Adrenal gland (tissue), 12 donors: ENCODE results near the gene UNC119B. TPM values are rescaled to one million over a fixed set of nuclear protein-coding genes. Genes with fewer than 3 reads are reported as not detected.

Experiments used
- DNase-seq, 7 donors: peaks; one replicate each; pipeline ENCODE4 v3.0.0-alpha.2; 2019 to 2020
- H3K27ac ChIP-seq, 5 donors: fragments of 200-600 bp; sonication (generic) in 4 of 5; 1 replicate in 3 of 5; 2 replicates in 2 of 5; pipeline versions ENCODE4 v1.5.1 to v1.8.0; 2016 to 2020; ENCODE audit warnings: mild to moderate bottlenecking in 1 of 5
- H3K27me3 ChIP-seq: fragments of 200-600 bp; 2 replicates; pipeline ENCODE4 v1.8.0; 2021
- H3K36me3 ChIP-seq, 2 donors: fragments of 200-600 bp; replicated peaks in 1 of 2; 1 replicate in 1 of 2; 2 replicates in 1 of 2; pipeline versions ENCODE4 v1.5.1 to v1.8.0; 2018 to 2022
- H3K4me1 ChIP-seq, 2 donors: fragments of 200-600 bp; replicated peaks in 1 of 2; 1 replicate in 1 of 2; 2 replicates in 1 of 2; pipeline versions ENCODE4 v1.5.1 to v1.8.0; 2018 to 2021
- H3K4me3 ChIP-seq, 4 donors: fragments of 200-600 bp; sonication (generic) in 3 of 4; one replicate each; pipeline ENCODE4 v1.5.1; 2016 to 2018
- H3K9me3 ChIP-seq, 3 donors: fragments of 200-600 bp; sonication (generic) in 1 of 3; replicated peaks in 1 of 3; 1 replicate in 2 of 3; 2 replicates in 1 of 3; pipeline versions ENCODE4 v1.5.1 to v1.8.0; 2016 to 2021
- POLR2A ChIP-seq, 2 donors: fragments of 450-650 bp; IDR thresholded peaks; one replicate each; pipeline ENCODE4 v1.6.1; 2017; ENCODE audit warnings: antibody characterized with exemption in 2 of 2, mild to moderate bottlenecking in 2 of 2, moderate library complexity in 1 of 2
- WGBS, 4 donors: extraction: QIAGEN DNeasy Blood & Tissue Kit in 2 of 4; methylation state at CpG; one replicate each; pipeline versions ENCODE4 v1.1.5 to v1.1.7; 2013 to 2017; 5-methylcytosine and 5-hydroxymethylcytosine counted together
- intact Hi-C, 2 donors: fragments of 100-400 bp; cut with DNase I; formaldehyde crosslinking; loops; one replicate each; pipeline versions ENCODE4 v1.14.1 to v1.15.0; 2022 to 2023
- polyA plus RNA-seq, 3 donors: library from polyadenylated mRNA; stranded (reverse); fragments of 200-250 nt in 2 of 3; fragments of 350-450 nt in 1 of 3; fragmentation: Illumina TruSeq in 1 of 3; extraction: RNeasy Lipid Tissue Mini Kit (QIAGEN cat#74804) in 1 of 3; gene quantifications; one replicate each; pipeline ENCODE4 v1.2.3, GENCODE V29; 2013 to 2014
- total RNA-seq, 9 donors: library from RNA; depleted of rRNA in 4 of 9; stranded (reverse); fragments of >200 nt in 4 of 9; fragments of 120-200 nt in 1 of 9; fragmentation: NEBNext Ultra II Directional in 1 of 9; extraction: Animal tissue kit (Norgen Biotek cat#: 25700) in 1 of 9; gene quantifications; one replicate each; pipeline versions ENCODE4 v1.1.0 to v1.2.4, GENCODE V29; 2013 to 2023
- TF ChIP-seq, protein P1 (sequence below), 6 experiments: fragments of 450-650 bp in 4 of 6; fragments of 200-600 bp in 2 of 6; sonication (generic) in 1 of 6; IDR thresholded peaks; 1 replicate in 5 of 6; 2 replicates in 1 of 6; pipeline versions ENCODE4 v1.5.1 to v1.8.0; 2016 to 2021; ENCODE audit warnings: antibody characterized with exemption in 6 of 6, mild to moderate bottlenecking in 2 of 6, moderate library complexity in 1 of 6
- donor health status: healthy with polysubstance abuse.
- donor health status: Bipolar disorder and iron deficiency.
- donor health status: DM: yes; HTN: yes; CAD: no.
- donor health status: DM: no; HTN: no; CAD: no.
- donor health status: DM: no; HTN: no; CAD: no.
- donor health status: DM: yes; HTN: yes; CAD: no.

The UNC119B gene
- total and polyA plus RNA-seq, 12 donors = 14.0 to 97.5 (median 50.0) TPM

- H3K4me1 ChIP-seq = peaks cover 22 to 30% of the 10 kb centered on the region in 2 donors
- peak in 1 of 2 donors; percentile 21 for TF ChIP-seq POLR2A (IDR thresholded peaks at IDR 0.05)
- TF ChIP-seq, protein P1, sequence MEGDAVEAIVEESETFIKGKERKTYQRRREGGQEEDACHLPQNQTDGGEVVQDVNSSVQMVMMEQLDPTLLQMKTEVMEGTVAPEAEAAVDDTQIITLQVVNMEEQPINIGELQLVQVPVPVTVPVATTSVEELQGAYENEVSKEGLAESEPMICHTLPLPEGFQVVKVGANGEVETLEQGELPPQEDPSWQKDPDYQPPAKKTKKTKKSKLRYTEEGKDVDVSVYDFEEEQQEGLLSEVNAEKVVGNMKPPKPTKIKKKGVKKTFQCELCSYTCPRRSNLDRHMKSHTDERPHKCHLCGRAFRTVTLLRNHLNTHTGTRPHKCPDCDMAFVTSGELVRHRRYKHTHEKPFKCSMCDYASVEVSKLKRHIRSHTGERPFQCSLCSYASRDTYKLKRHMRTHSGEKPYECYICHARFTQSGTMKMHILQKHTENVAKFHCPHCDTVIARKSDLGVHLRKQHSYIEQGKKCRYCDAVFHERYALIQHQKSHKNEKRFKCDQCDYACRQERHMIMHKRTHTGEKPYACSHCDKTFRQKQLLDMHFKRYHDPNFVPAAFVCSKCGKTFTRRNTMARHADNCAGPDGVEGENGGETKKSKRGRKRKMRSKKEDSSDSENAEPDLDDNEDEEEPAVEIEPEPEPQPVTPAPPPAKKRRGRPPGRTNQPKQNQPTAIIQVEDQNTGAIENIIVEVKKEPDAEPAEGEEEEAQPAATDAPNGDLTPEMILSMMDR (IDR thresholded peaks at IDR 0.05) = no peak
- intact Hi-C loops = no loop called here
- H3K9me3 ChIP-seq = no peaks in the 10 kb centered on the region
- no peaks in the 10 kb centered on the region for H3K27me3 ChIP-seq
- H3K36me3 ChIP-seq = peaks cover 0 to 44% of the 10 kb centered on the region in 2 donors
- H3K4me3 ChIP-seq = no peak overlapping the region
- peak overlapping the region; percentile 63 to 88 (median 87) for H3K27ac ChIP-seq
- 40 to 65% (median 52%) methylated on average over 6 to 11 of the region's 11 CpGs for WGBS, 4 donors
- peak; percentile 58 to 87 (median 73) for DNase-seq
These were observed 6.8 kb upstream of the UNC119B start for GRCh38 chr12:120703311-120703942.

DNA sequence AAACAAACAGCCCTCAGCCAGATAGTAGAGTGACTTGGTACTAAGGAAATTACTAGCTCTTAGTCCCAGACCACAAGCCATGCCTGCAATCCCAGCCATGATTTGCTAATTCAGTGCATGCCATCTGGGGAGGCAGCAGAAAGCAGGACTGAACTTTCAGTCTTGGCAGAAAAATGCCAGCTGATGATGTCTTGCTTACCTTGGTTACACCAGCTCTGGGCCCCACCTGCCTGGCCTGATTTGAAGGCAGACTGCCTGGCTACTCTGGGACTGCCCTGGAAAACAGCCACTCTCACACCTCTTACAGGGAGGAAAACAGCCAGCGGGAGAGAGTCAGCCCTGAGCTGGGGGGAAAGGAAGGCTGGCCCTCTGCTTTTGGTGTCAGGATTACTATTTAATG, 4.6 kb upstream of the UNC119B start:
- Histone ChIP-seq H3K27ac (no peak overlapping the region), H3K4me1 (peaks cover 27 to 29% of the 10 kb centered on the region in 2 donors), H3K36me3 (peaks cover 0 to 22% of the 10 kb centered on the region in 2 donors), H3K4me3 (no peak overlapping the region), H3K27me3 (no peaks in the 10 kb centered on the region), H3K9me3 (no peaks in the 10 kb centered on the region)
- TF ChIP-seq POLR2A (IDR thresholded peaks at IDR 0.05) = no peak
- TF ChIP-seq, protein P1 (IDR thresholded peaks at IDR 0.05) = no peak
- 78 to 87% (median 80%) methylated on average over 1 of the region's 1 CpG for WGBS, 4 donors
- DNase-seq = peak in 1 of 7 donors; percentile 13
- intact Hi-C loops = no loop called here

GRCh38 chr12:120706029-120706428, 4.2 kb upstream of the UNC119B start:
- no peak overlapping the region for H3K27ac ChIP-seq
- no peak overlapping the region for H3K4me3 ChIP-seq
- peaks cover 0 to 18% of the 10 kb centered on the region in 2 donors for H3K36me3 ChIP-seq
- WGBS, 4 donors = 66 to 83% (median 77%) methylated on average over 5 of the region's 5 CpGs
- H3K27me3 ChIP-seq = no peaks in the 10 kb centered on the region
- no peak for TF ChIP-seq POLR2A (IDR thresholded peaks at IDR 0.05)
- TF ChIP-seq, protein P1 (IDR thresholded peaks at IDR 0.05) = no peak
- H3K9me3 ChIP-seq = no peaks in the 10 kb centered on the region
- no peak for DNase-seq
- intact Hi-C loops = no loop called here
- peaks cover 27 to 31% of the 10 kb centered on the region in 2 donors for H3K4me1 ChIP-seq

GRCh38 chr12:120708651-120709050, 1.6 kb upstream of the UNC119B start:
- TF ChIP-seq, protein P1 (IDR thresholded peaks at IDR 0.05) = no peak
- no peak for TF ChIP-seq POLR2A (IDR thresholded peaks at IDR 0.05)
- no peak for DNase-seq
- intact Hi-C loops = no loop called here
- Histone ChIP-seq H3K4me3 (no peak overlapping the region), H3K36me3 (peaks cover 0 to 5% of the 10 kb centered on the region in 2 donors), H3K27me3 (no peaks in the 10 kb centered on the region), H3K27ac (peak overlapping the region in 1 of 5 donors; percentile 23), H3K4me1 (peaks cover 18 to 31% of the 10 kb centered on the region in 2 donors), H3K9me3 (no peaks in the 10 kb centered on the region)
- 62 to 84% (median 63%) methylated on average over 4 of the region's 4 CpGs for WGBS, 4 donors
